Measurements from ENCODE around the gene SELENBP1. TPM values are rescaled to one million over a fixed set of nuclear protein-coding genes. Genes with fewer than 3 reads are reported as not detected.

SELENBP1 gene
- total and polyA plus RNA-seq, 3 donors from 2014 or later, result 13.0 to 31.8 (median 15.1) TPM

DNA sequence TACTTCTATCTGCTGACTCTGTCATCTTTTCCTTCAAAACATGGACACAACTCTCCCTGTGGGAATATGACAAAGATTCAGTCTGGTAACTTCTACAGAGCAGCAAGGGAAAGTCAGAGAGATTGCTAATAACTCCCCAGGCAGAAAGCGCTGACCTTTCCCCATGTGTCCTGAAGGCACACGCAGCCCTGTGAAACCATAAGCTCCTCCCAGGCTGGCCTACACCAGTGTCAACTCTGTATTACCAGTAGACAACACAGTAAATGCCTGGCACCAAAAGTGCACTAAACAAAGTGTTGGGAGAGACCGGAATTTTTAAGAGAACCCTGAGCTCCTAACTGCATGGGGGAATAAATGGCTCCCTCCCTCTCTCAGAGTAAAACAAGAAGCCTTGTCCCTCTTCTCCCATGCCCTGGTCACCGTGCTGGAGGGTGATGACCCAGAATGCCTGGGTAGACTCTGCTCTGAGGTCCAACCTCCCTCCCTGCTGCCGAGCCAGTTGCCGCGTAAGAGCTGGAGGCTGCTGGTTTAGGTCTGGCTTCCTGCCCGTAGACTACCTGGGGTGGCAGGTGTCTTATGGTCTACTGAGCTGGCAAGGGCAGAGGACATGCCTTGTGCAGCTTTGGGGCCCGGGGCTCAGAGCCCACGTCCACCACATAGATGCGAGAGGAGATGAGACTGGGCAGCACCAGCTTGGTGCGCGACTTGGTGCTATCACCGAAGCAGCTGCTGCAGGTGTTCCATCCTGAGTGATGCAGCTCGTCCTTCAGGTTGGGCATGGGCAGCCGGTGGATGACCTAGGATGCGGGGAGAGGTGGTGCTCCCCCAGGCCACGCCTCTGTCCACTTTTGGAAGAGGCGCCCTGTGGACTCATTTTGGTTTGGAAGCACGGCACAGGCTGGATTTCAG is 3.9 kb downstream of the SELENBP1 start:
- WGBS, 2 donors, result 87 to 92% methylated on average over 12 to 20 of the region's 20 CpGs
- DNase-seq, result no peak

GRCh38 chr1:151367658-151368392 is 4.7 kb downstream of the SELENBP1 start:
- peak; percentile 30 for DNase-seq
- intact Hi-C loops (cut with DNase I; ENCODE audit: low total_unique reads), result no loop called here
- TF ChIP-seq CTCF (IDR thresholded peaks at IDR 0.05), result no peak
- no peak for TF ChIP-seq POLR2A (IDR thresholded peaks at IDR 0.05)
- H3K4me1 ChIP-seq, result peaks cover 16% of the 10 kb centered on the region
- H3K9me3 ChIP-seq, result no peaks in the 10 kb centered on the region
- no peaks in the 10 kb centered on the region for H3K27me3 ChIP-seq
- no peaks in the 10 kb centered on the region for H3K36me3 ChIP-seq (ENCODE audit: low read depth, missing control alignments)
- no peak overlapping the region for H3K4me3 ChIP-seq
- H3K27ac ChIP-seq, result peak overlapping the region in 1 of 2 donors; percentile 10
- 45 to 67% methylated on average over 7 to 8 of the region's 8 CpGs for WGBS, 2 donors

More for the DNA sequence above, 3.9 kb downstream of the SELENBP1 start:
- Histone ChIP-seq H3K27ac (peak overlapping the region in 1 of 2 donors; percentile 25), H3K4me3 (no peak overlapping the region), H3K36me3 (ENCODE audit: low read depth, missing control alignments) (no peaks in the 10 kb centered on the region), H3K9me3 (no peaks in the 10 kb centered on the region), H3K27me3 (no peaks in the 10 kb centered on the region), H3K4me1 (peaks cover 16% of the 10 kb centered on the region)
- TF ChIP-seq CTCF (IDR thresholded peaks at IDR 0.05) (no peak), POLR2A (IDR thresholded peaks at IDR 0.05) (no peak)
- intact Hi-C loops (cut with DNase I; ENCODE audit: low total_unique reads), result no loop called here

GRCh38 chr1:151364996-151365395 is 7.5 kb downstream of the SELENBP1 start:
- H3K36me3 ChIP-seq (ENCODE audit: low read depth, missing control alignments), result no peaks in the 10 kb centered on the region
- H3K9me3 ChIP-seq, result no peaks in the 10 kb centered on the region
- no peak for DNase-seq
- WGBS, 2 donors, result 85 to 91% methylated on average over 3 to 4 of the region's 4 CpGs
- peaks cover 10% of the 10 kb centered on the region for H3K4me1 ChIP-seq
- H3K27ac ChIP-seq, result no peak overlapping the region
- TF ChIP-seq POLR2A (IDR thresholded peaks at IDR 0.05) (no peak), CTCF (IDR thresholded peaks at IDR 0.05) (no peak)
- H3K4me3 ChIP-seq, result no peak overlapping the region
- H3K27me3 ChIP-seq, result no peaks in the 10 kb centered on the region
- intact Hi-C loops (cut with DNase I; ENCODE audit: low total_unique reads), result no loop called here

DNA sequence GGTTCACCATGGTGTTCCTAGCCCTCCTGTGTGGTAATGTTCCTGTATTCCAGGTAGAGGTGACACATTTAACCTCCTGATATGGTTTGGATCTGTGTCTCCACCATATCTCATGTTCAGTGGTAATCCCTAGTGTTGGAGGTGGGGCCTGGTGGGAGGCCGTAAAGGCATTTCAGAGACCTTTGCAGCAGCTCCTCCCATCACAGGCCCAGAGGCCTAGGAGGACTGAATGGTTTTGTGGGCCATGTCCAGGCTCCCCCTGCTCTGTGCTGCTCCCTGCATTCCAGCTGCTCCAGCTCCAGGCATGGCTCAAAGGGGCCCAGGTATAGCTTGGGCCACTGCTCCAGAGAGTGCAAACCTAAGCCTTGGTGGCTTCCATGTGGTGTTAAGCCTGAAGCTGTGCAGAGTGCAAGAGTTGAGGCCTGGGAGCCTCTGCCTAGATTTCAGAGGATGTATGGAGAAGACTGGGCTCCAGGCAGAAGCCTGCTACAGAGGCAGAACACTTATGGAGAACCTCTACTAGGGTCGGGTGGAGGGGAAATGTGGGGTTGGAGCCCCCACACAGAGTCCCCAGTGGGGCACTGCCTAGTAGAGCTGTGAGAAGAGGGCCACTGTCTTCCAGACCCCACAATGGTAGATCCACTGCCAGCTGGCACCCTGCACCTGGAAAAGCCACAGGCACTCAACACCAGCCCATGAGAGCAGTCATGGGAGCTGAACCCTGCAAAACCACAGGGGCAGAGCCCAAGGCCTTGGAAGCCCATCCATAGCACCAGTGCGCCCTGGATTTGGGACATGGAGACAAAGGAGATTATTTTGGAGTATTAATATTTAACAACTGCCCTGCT is 10.0 kb downstream of the SELENBP1 start:
- WGBS, 2 donors, result 90 to 100% methylated on average over 2 to 3 of the region's 3 CpGs

More for the DNA sequence above, 10.0 kb downstream of the SELENBP1 start:
- no peak for TF ChIP-seq POLR2A (IDR thresholded peaks at IDR 0.05)
- TF ChIP-seq CTCF (IDR thresholded peaks at IDR 0.05), result no peak
- Histone ChIP-seq H3K27ac (no peak overlapping the region), H3K27me3 (no peaks in the 10 kb centered on the region), H3K4me3 (no peak overlapping the region), H3K9me3 (no peaks in the 10 kb centered on the region), H3K4me1 (peaks cover 1% of the 10 kb centered on the region), H3K36me3 (ENCODE audit: low read depth, missing control alignments) (no peaks in the 10 kb centered on the region)
- intact Hi-C loops (cut with DNase I; ENCODE audit: low total_unique reads), result no loop called here
- no peak for DNase-seq

All from testis (tissue), 3 donors.